PC-3 (cell line): ENCODE data around the gene PRAC1. TPM values are rescaled to one million over a fixed set of nuclear protein-coding genes. Genes with fewer than 3 reads are reported as not detected.

Experiments used
- ATAC-seq: fragments of 200-7000 bp; cut with Tn5 transposase; 2 replicates; pipeline ENCODE4 v1.9.1; 2020; ENCODE audit warnings: mild to moderate bottlenecking, moderate library complexity
- BruUV-seq: library from RNA; stranded (reverse); fragments of 400-500 nt; replicated peaks from 2 replicates; lab custom pipeline; 2021; lab: Mats Ljungman, UMichigan
- CTCF ChIA-PET: fragments of 300-600 bp; sonication (Branson Sonifier 250); formaldehyde crosslinking; loops from one replicate; lab custom pipeline; 2022; ENCODE audit warnings: antibody characterized with exemption; lab: Charles Lee
- POLR2A ChIA-PET: fragments of 300-600 bp; sonication (Branson Sonifier 250); formaldehyde crosslinking; loops from one replicate; lab custom pipeline; 2022; ENCODE audit warnings: antibody characterized with exemption; ENCODE audit not compliant: unreplicated experiment; lab: Charles Lee
- DNase-seq: peaks from one replicate; pipeline ENCODE4 v3.0.0-alpha.2; 2015
- H2AFZ ChIP-seq: fragments of 300-600 bp; sonication (generic); 2 replicates; pipeline ENCODE4 v1.6.0; 2016; ENCODE audit warnings: antibody characterized with exemption, low read length
- H3F3A ChIP-seq: fragments of 300-600 bp; sonication (generic); one replicate; pipeline ENCODE4 v1.6.0; 2017; ENCODE audit warnings: antibody characterized with exemption, low read length, control low read depth, mild to moderate bottlenecking; ENCODE audit not compliant: unreplicated experiment
- H3K27ac ChIP-seq: fragments of 300-600 bp; sonication (generic); 2 replicates; pipeline ENCODE4 v1.5.1; 2016; ENCODE audit warnings: mild to moderate bottlenecking, low read length
- H3K27me3 ChIP-seq: fragments of 300-600 bp; sonication (generic); 2 replicates; pipeline ENCODE4 v1.6.1; 2016; ENCODE audit warnings: low read length, mixed read lengths
- H3K36me3 ChIP-seq: fragments of 300-600 bp; sonication (generic); 2 replicates; pipeline ENCODE4 v1.6.1; 2016; ENCODE audit warnings: low read depth, mixed run types, low read length, mixed read lengths
- H3K4me1 ChIP-seq: fragments of 300-600 bp; sonication (generic); 2 replicates; pipeline ENCODE4 v1.5.1; 2016; ENCODE audit warnings: low read length; ENCODE audit not compliant: insufficient read depth
- H3K4me2 ChIP-seq: fragments of 300-600 bp; sonication (generic); 2 replicates; pipeline ENCODE4 v1.6.0; 2016; ENCODE audit warnings: low read length
- H3K4me3 ChIP-seq: fragments of 300-600 bp; sonication (generic); 2 replicates; pipeline ENCODE4 v1.5.1; 2016; ENCODE audit warnings: mild to moderate bottlenecking, low read length, mixed read lengths
- H3K79me2 ChIP-seq: fragments of 300-600 bp; sonication (generic); 2 replicates; pipeline ENCODE4 v1.6.1; 2017; ENCODE audit warnings: low read length, mixed read lengths
- H3K9ac ChIP-seq: fragments of 300-600 bp; sonication (generic); 2 replicates; pipeline ENCODE4 v1.6.0; 2016; ENCODE audit warnings: mild to moderate bottlenecking, low read length
- H3K9me2 ChIP-seq: fragments of 300-600 bp; sonication (generic); replicated peaks from 2 replicates; pipeline ENCODE4 v1.6.1; 2016; ENCODE audit warnings: mixed run types, low read length, mixed read lengths
- H3K9me3 ChIP-seq: fragments of 300-600 bp; sonication (generic); 2 replicates; pipeline ENCODE4 v1.6.1; 2016; ENCODE audit warnings: low read length, mixed read lengths
- H4K20me1 ChIP-seq: fragments of 300-600 bp; sonication (generic); 2 replicates; pipeline ENCODE4 v1.6.1; 2016; ENCODE audit warnings: low read length, mixed read lengths
- CTCF ChIP-seq: fragments of 300-600 bp; sonication (generic); conservative IDR thresholded peaks from 2 replicates; pipeline ENCODE4 v1.5.1; 2017; ENCODE audit warnings: antibody characterized with exemption, low read depth, mild to moderate bottlenecking, low read length
- EZH2 ChIP-seq: fragments of 300-600 bp; sonication (generic); IDR thresholded peaks from one replicate; pipeline ENCODE4 v1.6.1; 2017; ENCODE audit warnings: antibody characterized with exemption, mild to moderate bottlenecking, low read length; ENCODE audit not compliant: unreplicated experiment
- EZH2phosphoT487 ChIP-seq: fragments of 300-600 bp; sonication (generic); IDR thresholded peaks from 2 replicates; pipeline ENCODE4 v1.6.1; 2018; ENCODE audit warnings: mild to moderate bottlenecking, antibody characterized with exemption, low read length, borderline replicate concordance
- intact Hi-C: fragments of 100-400 bp; cut with micrococcal nuclease; formaldehyde crosslinking; loops from 2 replicates; pipeline ENCODE4 v1.9.0; 2023
- total RNA-seq: library from RNA; depleted of rRNA; stranded (reverse); fragments of >200 nt; gene quantifications from 2 replicates; pipeline ENCODE4 v1.2.3, GENCODE V29; 2014

Gene PRAC1
- total RNA-seq, 1 experiment from 2014 or later = 44.4 TPM

GRCh38 chr17:48732688-48733629 is 10.6 kb upstream of the PRAC1 start:
- no peaks in the 10 kb centered on the region for H3K36me3 ChIP-seq
- H3F3A ChIP-seq = peaks cover 3% of the 10 kb centered on the region
- H3K27ac ChIP-seq = peak overlapping the region; percentile 56
- BruUV-seq = no TSS peak
- H3K4me1 ChIP-seq = peaks cover 69% of the 10 kb centered on the region
- H3K79me2 ChIP-seq = peaks cover 75% of the 10 kb centered on the region
- peak; percentile 1; the same call in 1 of the 2 replicates for ATAC-seq
- CTCF ChIA-PET = interaction anchor here (1.4 to 1.6 kb wide), 3 partner anchors 9 to 61 kb away, joined by 3 to 5 read pairs (median 4); no protein-coding TSS in a partner anchor
- peak; percentile 52 for DNase-seq
- POLR2A ChIA-PET = interaction anchor here (1.0 kb wide), 1 partner anchor 13 kb away, joined by 4 read pairs; no protein-coding TSS in a partner anchor
- H3K9me3 ChIP-seq = no peaks in the 10 kb centered on the region
- TF ChIP-seq EZH2 = no peak
- no peak for TF ChIP-seq CTCF
- no peak for TF ChIP-seq EZH2phosphoT487
- H3K9ac ChIP-seq = peak overlapping the region; percentile 79
- peak overlapping the region; percentile 65 for H3K4me3 ChIP-seq
- H4K20me1 ChIP-seq = no peaks in the 10 kb centered on the region
- peak overlapping the region; percentile 85 for H3K4me2 ChIP-seq
- no peaks in the 10 kb centered on the region for H3K27me3 ChIP-seq
- intact Hi-C loops = loop anchor here (2.0 kb wide), 1 partner anchor 14 kb away; no protein-coding TSS in a partner anchor
- peak overlapping the region; percentile 89 for H2AFZ ChIP-seq
- no peaks in the 10 kb centered on the region for H3K9me2 ChIP-seq

- intact Hi-C loops = no loop called here
Measured at GRCh38 chr17:48731355-48731754, 9.0 kb upstream of the PRAC1 start.

More at GRCh38 chr17:48731355-48731754, 9.0 kb upstream of the PRAC1 start:
- TF ChIP-seq EZH2 (no peak), EZH2phosphoT487 (no peak), CTCF (no peak)
- peaks cover 3% of the 10 kb centered on the region for H3F3A ChIP-seq
- no peaks in the 10 kb centered on the region for H3K9me3 ChIP-seq
- no peaks in the 10 kb centered on the region for H3K27me3 ChIP-seq
- DNase-seq = peak; percentile 43
- peaks cover 68% of the 10 kb centered on the region for H3K4me1 ChIP-seq
- no peak overlapping the region for H3K4me3 ChIP-seq
- no peak overlapping the region for H3K9ac ChIP-seq
- no peaks in the 10 kb centered on the region for H3K9me2 ChIP-seq
- CTCF ChIA-PET = interaction anchor here (1.4 kb wide), 1 partner anchor 60 kb away, joined by 3 read pairs; no protein-coding TSS in a partner anchor
- ATAC-seq = no peak
- H3K79me2 ChIP-seq = peaks cover 75% of the 10 kb centered on the region
- no peak overlapping the region for H2AFZ ChIP-seq
- H3K27ac ChIP-seq = no peak overlapping the region
- H4K20me1 ChIP-seq = no peaks in the 10 kb centered on the region
- no peak overlapping the region for H3K4me2 ChIP-seq
- BruUV-seq = no TSS peak
- no peaks in the 10 kb centered on the region for H3K36me3 ChIP-seq
- POLR2A ChIA-PET = no interaction called here
